ENCODE results near the gene MYT1.
"Not testable (repeated sequence)": the region's sequence is repeated elsewhere in the genome, so short reads cannot be mapped to it uniquely, and the experiment has no call there.

Gene MYT1

DNA sequence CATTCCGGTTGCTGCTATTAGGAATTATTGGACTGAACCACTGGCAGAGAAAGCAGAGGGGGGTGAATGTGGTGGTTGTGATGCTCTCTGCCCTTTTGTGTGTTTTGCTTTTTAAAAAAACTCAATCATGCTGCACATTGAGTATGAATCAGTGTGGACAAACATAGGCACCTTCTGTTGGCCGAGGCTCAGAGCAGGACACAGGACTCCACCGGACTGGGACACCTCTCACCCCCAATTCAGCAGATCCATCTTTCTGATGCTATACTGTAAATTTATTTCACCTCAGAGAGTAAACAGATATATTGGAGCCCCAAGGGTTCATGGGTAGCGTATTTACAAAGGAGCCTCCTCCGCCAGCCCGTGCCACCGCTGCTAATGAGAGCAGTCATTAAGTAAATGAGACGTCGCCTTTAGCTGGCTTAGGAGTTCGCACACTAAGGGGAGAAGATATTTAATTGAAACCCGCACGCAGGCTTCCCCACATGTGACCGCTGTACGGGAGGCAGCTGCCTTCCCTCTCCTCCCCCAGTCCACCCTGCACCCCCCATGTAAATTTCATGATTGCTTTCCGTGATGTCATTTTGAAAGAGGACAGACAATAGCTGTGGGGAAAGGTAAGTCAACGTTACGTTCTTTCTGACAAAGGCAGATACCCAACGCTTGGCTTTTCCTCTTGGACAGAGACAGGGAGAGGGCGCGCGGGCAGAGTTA is at the start of gene MYT1:
MYT1 (plus strand) TSS at position 330 of the 714 bp plus-strand sequence. CDS start 34,410 bp downstream, outside the sequence.
- DNase-seq (ENCODE audit: low read depth in 2 of 2), result no peak

DNA sequence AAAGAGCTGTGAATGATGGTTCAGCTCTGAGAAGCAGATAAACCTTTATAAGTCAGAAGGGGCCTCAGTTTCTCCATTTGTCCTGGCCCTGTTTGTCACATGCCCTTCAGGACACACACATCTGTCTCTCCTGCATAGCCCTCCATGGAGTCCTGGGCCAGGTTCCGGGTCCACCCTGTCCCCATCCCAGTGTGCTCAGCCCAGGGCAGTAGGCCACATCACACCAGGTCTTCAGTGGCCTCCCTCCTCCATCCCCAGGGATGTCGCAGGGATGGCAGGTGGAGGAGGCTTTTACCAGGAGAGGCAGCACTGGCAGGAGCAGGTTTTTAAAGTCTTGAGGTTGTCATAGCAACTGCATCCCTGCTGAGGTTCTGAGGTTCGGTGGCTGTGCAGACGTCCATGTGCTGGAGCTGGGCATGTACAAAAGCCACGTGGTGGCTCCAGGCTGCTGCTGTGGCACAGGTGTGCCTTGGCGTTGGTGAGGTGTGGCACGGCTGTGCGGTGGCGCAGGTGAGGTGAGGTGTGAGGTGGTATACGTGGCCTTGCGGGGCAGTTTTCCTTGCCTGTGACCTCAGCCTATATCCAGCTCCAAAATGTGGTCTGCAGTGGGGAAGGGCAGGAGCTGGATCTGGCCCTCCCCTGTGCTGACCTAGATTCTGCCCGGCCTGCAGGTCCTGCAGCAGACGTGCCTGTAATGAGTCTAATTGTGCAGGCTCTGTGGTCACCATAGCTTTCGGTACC is 48.9 kb upstream of the MYT1 start:
- no peak for DNase-seq (ENCODE audit: low read depth in 2 of 2)

- DNase-seq (ENCODE audit: low read depth in 2 of 2), result no peak
Observed at GRCh38 chr20:64116016-64116415, 48.2 kb upstream of the MYT1 start.

- no peak for DNase-seq (ENCODE audit: low read depth in 2 of 2)
Observed at GRCh38 chr20:64116541-64117431, 47.5 kb upstream of the MYT1 start.

DNA sequence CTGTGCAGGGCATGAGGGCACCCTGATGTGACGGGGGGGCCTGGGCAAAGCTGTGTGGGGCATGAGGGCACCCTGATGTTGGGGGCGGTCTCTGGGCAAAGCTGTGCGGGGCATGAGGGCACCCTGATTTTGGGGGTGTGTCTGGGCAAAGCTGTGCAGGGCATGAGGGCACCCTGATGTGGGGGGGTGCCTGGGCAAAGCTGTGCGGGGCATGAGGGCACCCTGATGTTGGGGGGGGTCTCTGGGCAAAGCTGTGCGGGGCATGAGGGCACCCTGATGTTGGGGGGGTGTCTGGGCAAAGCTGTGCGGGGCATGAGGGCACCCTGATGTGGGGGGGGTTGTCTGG is 46.8 kb upstream of the MYT1 start:
- DNase-seq (ENCODE audit: low read depth in 2 of 2), result not testable (repeated sequence)

DNA sequence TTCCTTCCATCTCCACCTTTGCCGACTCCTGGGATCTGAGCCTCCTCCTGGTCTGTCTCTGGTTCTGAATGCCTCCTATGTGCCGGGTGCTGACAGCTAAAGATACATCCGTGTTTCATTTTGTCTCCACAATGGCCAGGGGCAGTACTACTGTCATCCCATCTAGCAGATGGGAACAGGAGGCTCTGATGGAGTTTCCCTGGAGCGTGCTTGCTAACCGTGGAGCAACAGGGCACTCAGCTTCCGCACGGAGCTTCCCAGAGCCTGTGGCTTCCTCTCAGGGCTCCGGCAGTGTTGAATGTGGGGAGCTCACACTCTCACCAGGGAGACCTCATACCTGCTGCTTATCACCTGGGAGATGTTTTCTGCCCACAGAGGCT is 45.0 kb upstream of the MYT1 start:
- DNase-seq (ENCODE audit: low read depth in 2 of 2), result no peak

DNA sequence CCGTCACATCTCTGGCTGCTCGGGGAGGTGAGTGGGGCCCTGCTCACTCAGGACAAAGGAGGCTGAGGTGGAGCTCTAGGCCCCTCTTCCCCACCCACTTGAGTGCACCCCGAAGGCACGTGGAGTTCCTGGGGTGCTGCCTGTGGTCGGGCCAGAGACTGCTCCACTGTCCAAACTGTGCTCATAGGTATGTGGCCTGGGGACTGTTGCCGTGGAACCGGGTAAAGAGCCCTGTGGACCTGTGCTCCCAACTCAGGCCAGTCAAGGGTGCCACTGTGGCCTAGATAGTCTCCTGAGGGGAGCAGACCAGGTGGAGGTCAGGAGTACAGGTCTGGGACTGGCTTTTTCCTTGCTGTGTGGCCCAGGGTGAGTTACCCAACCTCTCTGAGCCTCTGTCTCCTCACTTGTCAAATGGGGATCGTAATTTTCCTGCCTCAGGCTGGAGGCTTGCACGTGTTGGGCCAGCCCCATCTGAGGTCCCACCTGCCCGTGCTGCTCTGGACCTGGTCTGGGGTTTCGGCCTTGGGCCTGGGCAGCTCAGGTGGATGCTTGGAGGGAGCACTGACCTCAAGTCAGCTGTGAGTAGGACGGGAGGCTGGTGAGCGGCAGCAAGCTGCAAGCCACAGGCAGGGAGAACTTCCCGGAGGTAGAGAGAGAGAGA is 44.4 kb upstream of the MYT1 start:
- DNase-seq (ENCODE audit: low read depth in 2 of 2), result no peak

DNA sequence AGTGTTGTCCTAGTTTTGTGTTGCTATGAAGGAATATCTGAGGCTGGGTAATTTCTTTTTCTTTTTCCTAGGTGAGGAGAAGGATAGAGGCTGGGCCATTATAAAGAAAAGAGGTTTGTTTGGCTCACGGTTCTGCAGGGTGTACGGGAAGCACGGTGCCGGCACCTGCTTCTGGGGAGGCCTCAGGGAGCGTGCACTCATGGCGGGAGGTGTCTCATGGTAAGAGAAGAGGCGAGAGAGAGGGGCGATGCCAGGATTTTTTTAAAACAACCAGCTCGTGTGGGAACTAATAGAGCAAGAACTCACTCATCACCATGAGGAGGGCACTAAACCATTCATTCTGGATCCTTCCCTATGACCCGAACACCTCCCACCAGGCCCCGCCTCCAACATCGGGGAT is 42.7 kb upstream of the MYT1 start:
- DNase-seq (ENCODE audit: low read depth in 2 of 2), result no peak

DNA sequence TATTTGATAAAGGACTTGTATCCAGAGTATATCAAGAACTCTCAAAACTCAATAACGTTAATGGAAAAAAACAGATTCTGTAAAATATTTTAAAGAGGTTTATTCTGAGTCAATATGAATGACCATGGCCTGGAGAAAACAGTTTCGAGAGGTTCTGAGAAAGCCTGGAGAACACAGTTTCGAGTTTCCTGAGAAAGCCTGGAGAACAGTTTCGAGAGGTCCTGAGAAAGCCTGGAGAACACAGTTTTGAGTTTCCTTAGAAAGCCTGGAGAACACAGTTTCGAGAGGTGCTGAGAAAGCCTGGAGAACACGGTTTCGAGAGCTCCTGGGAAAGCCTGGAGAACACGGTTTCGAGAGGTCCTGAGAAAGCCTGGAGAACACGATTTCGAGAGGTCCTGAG is 41.3 kb upstream of the MYT1 start:
- not testable (repeated sequence) for DNase-seq (ENCODE audit: low read depth in 2 of 2)

DNA sequence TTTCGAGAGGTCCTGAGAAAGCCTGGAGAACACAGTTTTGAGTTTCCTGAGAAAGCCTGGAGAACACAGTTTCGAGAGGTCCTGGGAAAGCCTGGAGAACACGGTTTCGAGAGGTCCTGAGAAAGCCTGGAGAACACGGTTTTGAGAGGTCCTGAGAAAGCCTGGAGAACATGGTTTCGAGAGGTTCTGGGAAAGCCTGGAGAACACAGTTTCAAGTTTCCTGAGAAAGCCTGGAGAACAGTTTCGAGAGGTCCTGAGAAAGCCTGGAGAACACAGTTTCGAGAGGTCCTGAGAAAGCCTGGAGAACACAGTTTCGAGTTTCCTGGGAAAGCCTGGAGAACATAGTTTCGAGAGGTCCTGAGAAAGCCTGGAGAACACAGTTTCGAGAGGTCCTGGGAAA is 40.7 kb upstream of the MYT1 start:
- DNase-seq (ENCODE audit: low read depth in 2 of 2), result not testable (repeated sequence)

DNA sequence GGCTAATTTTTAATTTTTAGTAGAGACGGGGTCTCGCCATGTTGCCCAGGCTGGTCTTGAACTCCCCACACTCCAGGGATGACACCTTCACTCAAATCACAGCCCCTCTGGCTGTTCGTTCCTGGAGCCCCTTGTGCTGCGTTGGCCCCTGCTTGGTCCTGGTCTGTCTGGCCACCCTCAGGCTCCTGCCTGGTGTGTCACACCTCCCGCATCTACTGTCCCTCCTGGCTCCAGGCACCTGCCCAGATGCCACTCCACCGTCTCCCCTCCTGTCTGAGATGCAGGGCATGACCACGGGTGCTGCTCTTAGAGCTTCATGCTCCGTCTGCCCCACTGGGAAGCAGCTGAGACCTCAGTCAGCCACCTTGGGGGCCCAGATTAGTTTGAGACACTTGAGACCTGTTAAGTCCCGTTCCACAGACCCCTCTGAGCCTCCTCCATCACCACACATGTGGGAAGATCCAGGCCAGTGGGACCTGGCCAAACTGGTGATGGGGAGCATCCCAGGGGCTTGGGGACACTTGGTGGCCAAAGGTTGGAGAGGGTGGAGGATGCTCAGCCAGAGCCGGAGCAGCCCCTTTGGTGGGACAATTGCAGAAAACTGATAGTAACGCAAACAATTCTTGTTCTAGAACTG is 35.0 kb upstream of the MYT1 start:
- DNase-seq (ENCODE audit: low read depth in 2 of 2), result no peak

GRCh38 chr20:64130271-64130670 is 34.0 kb upstream of the MYT1 start:
- no peak for DNase-seq (ENCODE audit: low read depth in 2 of 2)

DNA sequence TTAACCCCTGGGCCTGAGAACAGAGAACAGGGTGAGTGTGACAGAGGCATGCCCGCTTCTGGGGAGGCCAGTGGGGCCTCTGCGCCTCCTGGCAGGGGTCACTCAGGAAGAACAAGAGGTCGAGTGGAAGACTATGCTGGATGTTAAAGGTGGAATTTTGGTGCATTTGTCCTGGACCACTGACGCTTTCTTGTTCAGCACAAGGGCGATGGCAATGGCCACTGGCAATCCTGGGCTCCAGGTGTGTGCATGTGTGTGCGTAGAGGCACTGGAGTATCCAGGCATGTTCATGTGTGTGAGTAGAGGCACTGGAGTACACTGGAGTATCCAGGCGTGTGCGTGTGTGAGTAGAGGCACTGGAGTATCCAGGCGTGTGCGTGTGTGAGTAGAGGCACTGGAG is 33.4 kb upstream of the MYT1 start:
- no peak for DNase-seq (ENCODE audit: low read depth in 2 of 2)

DNA sequence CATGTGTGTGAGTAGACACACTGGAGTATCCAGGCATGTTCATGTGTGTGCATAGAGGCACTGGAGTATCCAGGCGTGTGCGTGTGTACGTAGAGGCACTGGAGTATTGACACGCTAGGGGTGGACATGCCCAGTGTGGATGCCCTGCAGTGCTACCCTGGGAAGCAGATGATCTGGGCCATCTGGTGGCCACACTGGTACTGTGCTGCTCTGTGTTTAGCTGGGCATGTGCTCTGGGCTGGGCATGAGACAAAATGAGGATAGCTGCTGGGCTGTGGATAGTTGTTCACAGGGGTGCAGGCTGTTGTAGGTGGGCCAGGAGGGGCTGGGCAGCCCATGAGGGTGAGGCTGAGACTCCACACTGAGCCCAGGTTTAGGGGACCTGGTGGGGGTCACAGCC is 32.8 kb upstream of the MYT1 start:
- no peak for DNase-seq (ENCODE audit: low read depth in 2 of 2)

GRCh38 chr20:64133951-64134407 is 30.3 kb upstream of the MYT1 start:
- DNase-seq (ENCODE audit: low read depth in 2 of 2), result no peak

DNA sequence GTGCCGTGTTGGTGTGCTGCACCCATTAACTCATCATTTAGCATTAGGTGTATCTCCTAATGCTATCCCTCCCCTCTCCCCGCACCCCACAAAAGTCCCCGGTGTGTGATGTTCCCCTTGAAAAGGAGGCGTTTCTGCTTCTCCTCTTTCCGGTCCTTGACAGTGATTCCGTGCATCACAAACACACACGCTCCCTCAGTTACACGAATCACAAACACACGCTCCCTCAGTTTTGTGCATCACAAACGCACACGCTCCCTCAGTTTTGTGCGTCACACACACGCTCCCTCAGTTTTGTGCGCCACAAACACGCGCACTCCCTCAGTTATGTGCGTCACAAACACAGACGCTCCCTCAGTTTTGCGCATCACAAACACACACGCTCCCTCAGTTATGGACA is 29.5 kb upstream of the MYT1 start:
- DNase-seq (ENCODE audit: low read depth in 2 of 2), result not testable (repeated sequence)

- DNase-seq (ENCODE audit: low read depth in 2 of 2), result no peak
Observed at GRCh38 chr20:64136004-64136710, 28.1 kb upstream of the MYT1 start.

DNA sequence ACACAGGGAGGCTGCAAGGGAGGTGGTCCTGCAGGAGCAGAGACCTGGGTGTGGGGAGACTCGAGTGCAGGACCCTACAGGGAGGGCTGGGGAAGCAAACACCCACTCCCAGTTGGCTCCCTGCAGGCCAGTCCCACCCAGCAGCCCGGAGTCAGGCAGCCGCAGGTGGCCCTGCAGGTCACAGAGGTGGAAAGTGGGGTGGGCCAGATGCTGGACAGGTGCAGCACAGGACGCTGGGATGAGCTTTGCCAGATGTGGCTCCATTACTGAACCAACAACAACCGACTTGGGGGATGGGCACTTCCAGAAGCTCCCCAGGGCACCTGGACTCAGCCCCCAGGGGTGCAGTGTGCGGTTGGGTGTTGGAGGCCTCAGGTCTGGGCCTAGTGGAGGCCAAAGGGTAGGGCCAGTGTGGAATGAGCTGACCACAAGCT is 26.6 kb upstream of the MYT1 start:
- DNase-seq (ENCODE audit: low read depth in 2 of 2), result no peak

DNA sequence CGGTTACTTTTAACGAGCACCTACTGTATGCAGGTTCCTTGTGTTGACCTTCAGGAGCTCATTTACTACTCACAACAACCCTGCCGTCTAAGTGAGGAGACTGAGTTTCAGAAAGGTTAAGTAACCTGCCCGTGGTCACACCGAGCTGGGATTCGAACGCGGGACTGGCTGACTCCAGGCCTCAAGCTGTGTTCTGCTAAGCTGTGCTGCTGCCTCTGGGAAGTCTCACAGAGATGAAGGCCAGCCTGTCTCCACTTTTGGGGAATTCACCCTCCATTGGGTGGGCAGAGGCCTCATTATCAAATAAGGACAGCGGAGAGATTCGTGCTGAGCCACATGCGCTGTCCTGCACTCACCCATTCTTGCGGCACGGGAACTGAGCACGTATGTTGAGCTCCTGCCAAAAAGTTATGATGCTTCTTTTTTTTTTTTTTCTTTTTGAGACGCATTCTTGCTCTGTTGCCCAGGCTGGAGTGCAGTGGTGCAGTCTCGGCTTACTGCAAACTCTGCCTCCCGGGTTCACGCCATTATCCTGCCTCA is 25.9 kb upstream of the MYT1 start:
- DNase-seq (ENCODE audit: low read depth in 2 of 2), result no peak

Data from stimulated activated CD8-positive, alpha-beta memory T cell treated with anti-CD3 and anti-CD28 coated beads, Interleukin-15, amount 100 ng/mL, for 4 hours (primary cell).